Psoas muscle (tissue), 8 donors: ENCODE results near the gene RPS19BP1. TPM values are rescaled to one million over a fixed set of nuclear protein-coding genes. Genes with fewer than 3 reads are reported as not detected.

Experiments used
- ATAC-seq, 4 donors: fragments of 200-7000 bp; cut with Tn5 transposase; one replicate each; pipeline ENCODE4 v1.9.1; 2020; ENCODE audit warnings: moderate library complexity in 3 of 4, mild to moderate bottlenecking in 2 of 4
- DNase-seq, 2 donors: peaks; one replicate each; pipeline ENCODE4 v3.0.0-alpha.2; 2020
- H3K27ac ChIP-seq: fragments of 200-600 bp; one replicate; pipeline ENCODE4 v1.8.0; 2022
- H3K27me3 ChIP-seq, 3 donors: fragments of 200-600 bp in 1 of 3; one replicate each; pipeline versions ENCODE4 v1.6.1 to v1.8.0; 2013 to 2022; ENCODE audit warnings: low read length in 2 of 3, mild to moderate bottlenecking in 2 of 3, moderate library complexity in 1 of 3; ENCODE audit not compliant: insufficient read depth in 3 of 3
- H3K36me3 ChIP-seq, 2 donors: fragments of 200-600 bp in 1 of 2; one replicate each; pipeline versions ENCODE4 v1.6.1 to v1.8.0; 2013 to 2022; ENCODE audit warnings: low read depth in 1 of 2, mild to moderate bottlenecking in 1 of 2, moderate library complexity in 1 of 2; ENCODE audit not compliant: insufficient read depth in 1 of 2
- H3K4me1 ChIP-seq: fragments of 200-600 bp; one replicate; pipeline ENCODE4 v1.8.0; 2022
- H3K4me3 ChIP-seq: fragments of 200-600 bp; one replicate; pipeline ENCODE4 v1.8.0; 2022; ENCODE audit warnings: mild to moderate bottlenecking
- H3K9me3 ChIP-seq: fragments of 200-600 bp; one replicate; pipeline ENCODE4 v1.8.0; 2022
- WGBS, 3 donors: extraction: QIAGEN DNeasy Blood & Tissue Kit; methylation state at CpG; one replicate each; pipeline versions ENCODE4 v1.1.6 to v1.1.7; 2013; 5-methylcytosine and 5-hydroxymethylcytosine counted together
- intact Hi-C, 2 donors: fragments of 100-400 bp; cut with DNase I; formaldehyde crosslinking; loops; one replicate each; pipeline versions ENCODE4 v1.11.0 to v1.14.2; 2022
- polyA plus RNA-seq, 3 donors: library from polyadenylated mRNA; stranded (reverse); fragments of 200-250 nt; gene quantifications; one replicate each; pipeline ENCODE4 v1.2.3, GENCODE V29; 2013
- total RNA-seq, 4 donors: library from RNA; stranded (reverse); fragmentation: NEBNext Ultra II Directional in 2 of 4; extraction: Animal tissue kit (Norgen Biotek cat#: 25700) in 2 of 4; gene quantifications; one replicate each; pipeline versions ENCODE4 v1.2.1 to v1.2.4, GENCODE V29; 2021 to 2023
- TF ChIP-seq, protein P1 (sequence below): fragments of 200-600 bp; IDR thresholded peaks from one replicate; pipeline ENCODE4 v1.8.0; 2022; ENCODE audit warnings: antibody characterized with exemption
- donor health status: healthy with polysubstance abuse.
- donor health status: DM: no; HTN: no; CAD: no; lungs with moderate emphysema.
- donor health status: Bipolar disorder and iron deficiency.
- donor health status: healthy.
- donor health status: DM: yes; HTN: yes; CAD: no.
- donor health status: DM: no; HTN: no; CAD: no.
- donor health status: DM: no; HTN: no; CAD: no.
- donor health status: DM: yes; HTN: yes; CAD: no.

RPS19BP1 gene
- total and polyA plus RNA-seq, 7 donors: 34.0 to 313 (median 52.6) TPM

DNA sequence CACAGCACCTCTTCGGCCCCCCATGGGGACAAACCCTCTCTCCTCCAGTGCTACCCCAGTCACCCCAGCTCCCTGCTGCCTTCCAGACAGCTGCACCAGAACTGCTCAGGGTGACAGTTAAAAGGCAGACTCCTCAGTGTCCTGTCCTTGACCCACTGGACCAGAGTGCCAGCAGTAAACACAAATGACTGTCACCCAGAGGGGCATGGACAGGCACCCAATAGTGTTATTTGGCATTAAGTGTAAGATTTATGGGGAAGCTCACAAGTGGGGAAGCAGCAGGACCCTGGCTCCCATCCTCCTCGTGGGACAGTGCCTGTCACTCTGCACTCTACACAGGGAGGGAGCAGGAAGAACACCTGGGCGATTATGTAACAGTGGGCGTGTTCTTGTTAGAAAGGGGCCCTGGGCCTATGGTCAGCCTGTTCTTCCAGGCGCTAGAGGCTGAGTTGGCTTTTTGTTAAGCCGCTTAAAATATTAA is 5.0 kb downstream of the RPS19BP1 start:
- DNase-seq: peak in 1 of 2 donors; percentile 19
- WGBS, 3 donors: 40 to 64% (median 46%) methylated on average over 6 of the region's 6 CpGs
- Histone ChIP-seq H3K4me3 (no peak overlapping the region), H3K36me3 (peaks cover 0 to 50% of the 10 kb centered on the region in 2 donors), H3K4me1 (peaks cover 55% of the 10 kb centered on the region), H3K27me3 (no peaks in the 10 kb centered on the region), H3K9me3 (no peaks in the 10 kb centered on the region), H3K27ac (peak overlapping the region; percentile 100)
- TF ChIP-seq, protein P1, sequence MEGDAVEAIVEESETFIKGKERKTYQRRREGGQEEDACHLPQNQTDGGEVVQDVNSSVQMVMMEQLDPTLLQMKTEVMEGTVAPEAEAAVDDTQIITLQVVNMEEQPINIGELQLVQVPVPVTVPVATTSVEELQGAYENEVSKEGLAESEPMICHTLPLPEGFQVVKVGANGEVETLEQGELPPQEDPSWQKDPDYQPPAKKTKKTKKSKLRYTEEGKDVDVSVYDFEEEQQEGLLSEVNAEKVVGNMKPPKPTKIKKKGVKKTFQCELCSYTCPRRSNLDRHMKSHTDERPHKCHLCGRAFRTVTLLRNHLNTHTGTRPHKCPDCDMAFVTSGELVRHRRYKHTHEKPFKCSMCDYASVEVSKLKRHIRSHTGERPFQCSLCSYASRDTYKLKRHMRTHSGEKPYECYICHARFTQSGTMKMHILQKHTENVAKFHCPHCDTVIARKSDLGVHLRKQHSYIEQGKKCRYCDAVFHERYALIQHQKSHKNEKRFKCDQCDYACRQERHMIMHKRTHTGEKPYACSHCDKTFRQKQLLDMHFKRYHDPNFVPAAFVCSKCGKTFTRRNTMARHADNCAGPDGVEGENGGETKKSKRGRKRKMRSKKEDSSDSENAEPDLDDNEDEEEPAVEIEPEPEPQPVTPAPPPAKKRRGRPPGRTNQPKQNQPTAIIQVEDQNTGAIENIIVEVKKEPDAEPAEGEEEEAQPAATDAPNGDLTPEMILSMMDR: no peak
- intact Hi-C loops: loop anchor here (5.0 kb wide), 5 partner anchors 35 to 355 kb away; partner anchors contain the start of gene RPL3 (in 1 of the 2)
- ATAC-seq: no peak

DNA sequence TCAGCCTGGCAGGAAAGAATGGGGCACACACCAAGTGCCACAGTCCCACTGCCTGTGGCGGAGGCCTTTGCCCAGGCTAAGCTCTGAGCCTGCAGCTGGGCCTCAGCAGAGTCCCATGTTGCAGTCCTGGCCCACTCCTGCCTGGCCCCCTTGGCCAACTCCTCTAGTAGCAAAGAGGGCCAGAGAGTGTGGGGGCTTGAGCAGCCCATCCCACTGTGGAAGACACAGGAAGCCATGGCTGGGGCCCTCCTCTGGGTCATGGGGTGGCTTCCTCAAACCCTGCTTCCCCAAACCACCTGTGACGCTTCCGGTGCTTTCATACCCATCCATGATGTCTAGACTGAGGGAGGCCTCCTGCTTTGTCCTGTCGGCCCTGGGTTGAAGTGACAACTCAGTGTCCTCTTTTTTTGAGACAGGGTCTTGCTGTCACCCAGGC is 5.8 kb downstream of the RPS19BP1 start:
- ATAC-seq (no peak), DNase-seq (peak in 1 of 2 donors; percentile 42)
- no peaks in the 10 kb centered on the region for H3K27me3 ChIP-seq
- TF ChIP-seq, protein P1: no peak
- no peak overlapping the region for H3K4me3 ChIP-seq
- H3K27ac ChIP-seq: peak overlapping the region; percentile 100
- H3K36me3 ChIP-seq: peaks cover under 1 to 58% of the 10 kb centered on the region in 2 donors
- H3K4me1 ChIP-seq: peaks cover 52% of the 10 kb centered on the region
- H3K9me3 ChIP-seq: no peaks in the 10 kb centered on the region
- intact Hi-C loops: loop anchor here (5.0 kb wide), 5 partner anchors 34 to 354 kb away; partner anchors contain the start of gene RPL3 (in 1 of the 2)
- WGBS, 3 donors: 71 to 76% (median 75%) methylated on average over 4 of the region's 4 CpGs

DNA sequence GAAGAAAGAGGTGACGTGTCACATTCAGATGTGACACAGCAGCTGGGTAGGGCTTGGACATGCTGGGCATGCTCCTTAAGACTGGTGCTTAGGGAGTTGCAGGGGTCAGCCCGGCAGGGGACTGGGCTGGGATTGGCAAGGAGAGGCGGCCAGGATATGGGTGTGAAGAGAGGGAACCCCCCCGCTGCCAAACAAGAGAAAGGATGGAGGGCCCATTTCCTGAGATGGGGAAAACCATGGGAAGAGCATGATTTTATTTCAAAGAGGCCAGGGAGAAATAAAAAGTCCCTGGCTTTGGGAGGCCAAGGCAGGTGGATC is 6.9 kb downstream of the RPS19BP1 start:
- H3K27ac ChIP-seq: peak overlapping the region; percentile 100

DNA sequence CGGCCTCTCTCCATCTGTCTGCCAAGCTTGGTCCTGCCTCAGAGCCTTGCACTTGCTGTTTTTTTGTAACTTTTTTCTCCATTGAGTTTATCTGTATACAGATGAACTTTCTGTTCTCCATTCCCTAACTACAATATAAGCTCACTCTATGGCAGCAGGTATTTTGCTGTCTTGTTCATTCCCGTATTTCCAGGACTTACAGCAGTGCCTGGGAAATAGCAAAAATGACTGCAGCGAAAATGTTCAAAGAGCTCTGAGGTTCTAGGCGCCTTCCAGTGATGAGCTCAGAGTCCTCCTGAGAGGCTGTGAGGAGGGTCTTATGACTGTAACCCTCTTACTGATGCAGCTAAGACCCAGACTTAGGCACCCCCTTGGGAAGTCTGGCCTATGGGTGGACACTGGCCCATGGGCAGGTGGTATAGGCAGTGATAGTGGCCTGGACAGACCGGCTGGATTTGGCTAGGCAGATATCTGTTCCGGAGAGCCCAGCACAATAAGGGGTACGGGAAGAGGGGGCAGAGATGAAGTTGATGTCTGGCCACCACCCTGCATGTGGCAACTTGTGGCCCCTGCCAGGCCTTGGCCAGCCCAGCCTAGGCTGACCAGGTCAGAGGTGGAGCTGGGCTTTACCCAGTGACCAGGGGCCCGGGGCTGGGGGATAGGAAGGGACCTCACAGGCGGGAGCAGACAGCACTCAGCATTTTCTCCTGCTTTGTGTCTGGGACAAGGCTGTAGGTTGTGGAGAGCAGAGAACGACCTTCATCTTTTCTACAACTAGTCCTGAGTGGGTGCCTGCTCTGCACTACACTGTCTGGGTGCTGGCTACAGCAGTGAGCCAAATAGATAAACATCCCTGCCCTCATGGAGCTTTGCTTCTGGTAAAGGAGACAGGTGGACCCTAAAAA is 7.5 kb downstream of the RPS19BP1 start:
- intact Hi-C loops: loop anchor here (5.0 kb wide), 5 partner anchors 33 to 353 kb away; partner anchors contain the start of gene RPL3 (in 1 of the 2)
- no peak for ATAC-seq

More for the DNA sequence above, 6.9 kb downstream of the RPS19BP1 start:
- no peak overlapping the region for H3K4me3 ChIP-seq
- peaks cover 4 to 60% of the 10 kb centered on the region in 2 donors for H3K36me3 ChIP-seq
- WGBS, 3 donors: 45 to 59% (median 51%) methylated on average over 4 of the region's 4 CpGs
- TF ChIP-seq, protein P1: no peak
- H3K9me3 ChIP-seq: no peaks in the 10 kb centered on the region
- ATAC-seq (no peak), DNase-seq (peak in 1 of 2 donors; percentile 46)
- H3K27me3 ChIP-seq: no peaks in the 10 kb centered on the region
- intact Hi-C loops: loop anchor here (5.0 kb wide), 5 partner anchors 33 to 353 kb away; partner anchors contain the start of gene RPL3 (in 1 of the 2)
- peaks cover 42% of the 10 kb centered on the region for H3K4me1 ChIP-seq

More for the DNA sequence above, 7.5 kb downstream of the RPS19BP1 start:
- WGBS, 3 donors: 68 to 73% (median 73%) methylated on average over 10 of the region's 10 CpGs
- Histone ChIP-seq H3K4me3 (no peak overlapping the region), H3K27me3 (no peaks in the 10 kb centered on the region), H3K9me3 (no peaks in the 10 kb centered on the region), H3K27ac (peak overlapping the region; percentile 100), H3K36me3 (peaks cover 4 to 55% of the 10 kb centered on the region in 2 donors), H3K4me1 (peaks cover 37% of the 10 kb centered on the region)
- DNase-seq: peak in 1 of 2 donors; percentile 45
- TF ChIP-seq, protein P1: no peak
